Panc1 (cell line): ENCODE results near the gene FAT2.

ENCODE experiments used
- CTCF ChIP-seq: fragments of 450-650 bp; IDR thresholded peaks from 2 replicates; pipeline ENCODE4 v1.5.1; 2017; ENCODE audit warnings: mild to moderate bottlenecking
- POLR2AphosphoS5 ChIP-seq: IDR thresholded peaks from 2 replicates; pipeline ENCODE4 v1.6.1; 2012; ENCODE audit warnings: mild to moderate bottlenecking, low read depth, low read length, moderate library complexity
- TCF7L2 ChIP-seq: IDR thresholded peaks from 2 replicates; pipeline ENCODE4 v1.6.1; 2011; ENCODE audit warnings: mild to moderate bottlenecking, low read depth, low read length, inconsistent platforms
- TF ChIP-seq, protein P1 (sequence below), 2 experiments: IDR thresholded peaks; 2 replicates each; pipeline ENCODE4 v1.6.1; 2011 to 2012; ENCODE audit warnings: low read depth in 2 of 2, control low read depth in 1 of 2, low read length in 1 of 2, mild to moderate bottlenecking in 1 of 2, moderate library complexity in 1 of 2; ENCODE audit not compliant: insufficient read depth in 1 of 2

DNA sequence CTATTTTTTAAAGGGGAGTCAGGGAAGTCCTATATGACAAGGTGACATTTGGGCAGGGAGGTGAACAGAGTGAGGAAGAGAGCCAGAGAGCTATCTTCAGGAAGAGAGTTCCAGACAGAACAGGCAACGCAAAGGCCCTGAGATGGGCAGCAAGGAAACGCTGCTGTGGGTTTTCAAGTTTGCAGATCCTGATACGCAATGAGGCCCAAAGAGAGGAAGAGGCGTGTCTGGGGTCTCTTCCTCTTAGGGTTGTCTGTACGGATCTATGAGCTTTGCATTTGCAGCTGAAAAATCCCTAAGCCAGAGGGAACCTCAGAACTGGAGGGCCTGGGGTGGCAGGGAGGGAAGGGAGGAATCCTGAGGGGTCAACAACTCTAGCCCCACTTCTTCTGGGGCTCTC lies 13.6 kb downstream of the FAT2 start:
- TF ChIP-seq, protein P1, sequence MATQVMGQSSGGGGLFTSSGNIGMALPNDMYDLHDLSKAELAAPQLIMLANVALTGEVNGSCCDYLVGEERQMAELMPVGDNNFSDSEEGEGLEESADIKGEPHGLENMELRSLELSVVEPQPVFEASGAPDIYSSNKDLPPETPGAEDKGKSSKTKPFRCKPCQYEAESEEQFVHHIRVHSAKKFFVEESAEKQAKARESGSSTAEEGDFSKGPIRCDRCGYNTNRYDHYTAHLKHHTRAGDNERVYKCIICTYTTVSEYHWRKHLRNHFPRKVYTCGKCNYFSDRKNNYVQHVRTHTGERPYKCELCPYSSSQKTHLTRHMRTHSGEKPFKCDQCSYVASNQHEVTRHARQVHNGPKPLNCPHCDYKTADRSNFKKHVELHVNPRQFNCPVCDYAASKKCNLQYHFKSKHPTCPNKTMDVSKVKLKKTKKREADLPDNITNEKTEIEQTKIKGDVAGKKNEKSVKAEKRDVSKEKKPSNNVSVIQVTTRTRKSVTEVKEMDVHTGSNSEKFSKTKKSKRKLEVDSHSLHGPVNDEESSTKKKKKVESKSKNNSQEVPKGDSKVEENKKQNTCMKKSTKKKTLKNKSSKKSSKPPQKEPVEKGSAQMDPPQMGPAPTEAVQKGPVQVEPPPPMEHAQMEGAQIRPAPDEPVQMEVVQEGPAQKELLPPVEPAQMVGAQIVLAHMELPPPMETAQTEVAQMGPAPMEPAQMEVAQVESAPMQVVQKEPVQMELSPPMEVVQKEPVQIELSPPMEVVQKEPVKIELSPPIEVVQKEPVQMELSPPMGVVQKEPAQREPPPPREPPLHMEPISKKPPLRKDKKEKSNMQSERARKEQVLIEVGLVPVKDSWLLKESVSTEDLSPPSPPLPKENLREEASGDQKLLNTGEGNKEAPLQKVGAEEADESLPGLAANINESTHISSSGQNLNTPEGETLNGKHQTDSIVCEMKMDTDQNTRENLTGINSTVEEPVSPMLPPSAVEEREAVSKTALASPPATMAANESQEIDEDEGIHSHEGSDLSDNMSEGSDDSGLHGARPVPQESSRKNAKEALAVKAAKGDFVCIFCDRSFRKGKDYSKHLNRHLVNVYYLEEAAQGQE (IDR thresholded peaks at IDR 0.05; ENCODE audit: insufficient read depth in 1 of 2, low read depth in 2 of 2, low read length in 1 of 2), result no peak
- TF ChIP-seq CTCF (no peak), POLR2AphosphoS5 (no peak), TCF7L2 (no peak)
